Measurements from ENCODE around the gene HLF. TPM values are rescaled to one million over a fixed set of nuclear protein-coding genes. Genes with fewer than 3 reads are reported as not detected.

The HLF gene
- total and polyA plus RNA-seq, 7 experiments from 2014 or later, result 0.18 to 2.6 (median 0.36) TPM; not detected in 1

- Histone ChIP-seq H3K27ac (ENCODE audit: low read depth, low read length) (no peak overlapping the region), H3K9me3 (ENCODE audit: control insufficient read depth in 2 of 3, low read length in 3 of 3) (no peaks in the 10 kb centered on the region), H3K27me3 (ENCODE audit: control insufficient read depth in 2 of 2, insufficient read depth in 2 of 2, low read length in 2 of 2) (no peaks in the 10 kb centered on the region), H3K4me1 (ENCODE audit: control insufficient read depth in 2 of 2, insufficient read depth in 2 of 2, low read length in 2 of 2) (peaks cover 0 to 10% of the 10 kb centered on the region in 2 donors), H3K36me3 (ENCODE audit: control insufficient read depth in 2 of 3, insufficient read depth in 3 of 3, low read length in 3 of 3) (no peaks in the 10 kb centered on the region), H3K4me3 (ENCODE audit: low read length) (no peak overlapping the region)
- H3K27me3 Mint-ChIP-seq, result peaks cover 0 to 12% (median 0%) of the 10 kb centered on the region in 5 donors
- peaks cover 0 to 18% (median 10%) of the 10 kb centered on the region in 7 donors for H3K4me1 Mint-ChIP-seq
- POLR2A ChIA-PET, result no interaction called here
- H3K9me3 Mint-ChIP-seq, result peaks cover 0 to 2% (median 0%) of the 10 kb centered on the region in 11 donors
- no peak overlapping the region for H3K27ac Mint-ChIP-seq
- no peak overlapping the region for H3K4me3 Mint-ChIP-seq
- no peaks in the 10 kb centered on the region for H3K36me3 Mint-ChIP-seq
- ATAC-seq, result no peak
- DNase-seq, result no peak
- intact Hi-C loops (cut with micrococcal nuclease), result no loop called here
- CTCF ChIA-PET, result no interaction called here
Observed at GRCh38 chr17:55286681-55287589, 22.2 kb downstream of the HLF start.

GRCh38 chr17:55288356-55289105, 23.8 kb downstream of the HLF start:
- ChIA-PET POLR2A (interaction anchor here (0.7 kb wide), 1 partner anchor 21 kb away, joined by 3 read pairs; no protein-coding TSS in a partner anchor), CTCF (interaction anchor here (1.0 kb wide), 1 partner anchor 294 kb away, joined by 3 read pairs; no protein-coding TSS in a partner anchor)
- Histone ChIP-seq H3K9me3 (ENCODE audit: control insufficient read depth in 2 of 3, low read length in 3 of 3) (no peaks in the 10 kb centered on the region), H3K4me1 (ENCODE audit: control insufficient read depth in 2 of 2, insufficient read depth in 2 of 2, low read length in 2 of 2) (peaks cover 0 to 10% of the 10 kb centered on the region in 2 donors), H3K27ac (ENCODE audit: low read depth, low read length) (no peak overlapping the region), H3K4me3 (ENCODE audit: low read length) (no peak overlapping the region), H3K36me3 (ENCODE audit: control insufficient read depth in 2 of 3, insufficient read depth in 3 of 3, low read length in 3 of 3) (no peaks in the 10 kb centered on the region), H3K27me3 (ENCODE audit: control insufficient read depth in 2 of 2, insufficient read depth in 2 of 2, low read length in 2 of 2) (no peaks in the 10 kb centered on the region)
- Mint-ChIP-seq H3K27me3 (peaks cover 0 to 8% (median 2%) of the 10 kb centered on the region in 5 donors), H3K9me3 (peaks cover 0 to 2% (median 0%) of the 10 kb centered on the region in 11 donors), H3K4me1 (peaks cover 0 to 16% (median 10%) of the 10 kb centered on the region in 7 donors), H3K27ac (no peak overlapping the region), H3K4me3 (no peak overlapping the region), H3K36me3 (no peaks in the 10 kb centered on the region)
- ATAC-seq (no peak), DNase-seq (no peak)
- intact Hi-C loops (cut with micrococcal nuclease), result no loop called here

- no peak overlapping the region for H3K4me3 Mint-ChIP-seq
- DNase-seq (no peak), ATAC-seq (no peak)
- ChIA-PET POLR2A (interaction anchor here (0.7 kb wide), 1 partner anchor 21 kb away, joined by 3 read pairs; no protein-coding TSS in a partner anchor), CTCF (no interaction called here)
- Histone ChIP-seq H3K4me3 (ENCODE audit: low read length) (no peak overlapping the region), H3K4me1 (ENCODE audit: control insufficient read depth in 2 of 2, insufficient read depth in 2 of 2, low read length in 2 of 2) (peaks cover 0 to 6% of the 10 kb centered on the region in 2 donors), H3K36me3 (ENCODE audit: control insufficient read depth in 2 of 3, insufficient read depth in 3 of 3, low read length in 3 of 3) (no peaks in the 10 kb centered on the region), H3K27me3 (ENCODE audit: control insufficient read depth in 2 of 2, insufficient read depth in 2 of 2, low read length in 2 of 2) (no peaks in the 10 kb centered on the region), H3K27ac (ENCODE audit: low read depth, low read length) (no peak overlapping the region), H3K9me3 (ENCODE audit: control insufficient read depth in 2 of 3, low read length in 3 of 3) (no peaks in the 10 kb centered on the region)
- peaks cover 0 to 12% (median 6%) of the 10 kb centered on the region in 5 donors for H3K27me3 Mint-ChIP-seq
- H3K4me1 Mint-ChIP-seq, result peaks cover 0 to 13% (median 8%) of the 10 kb centered on the region in 7 donors
- no peaks in the 10 kb centered on the region for H3K36me3 Mint-ChIP-seq
- no peak overlapping the region for H3K27ac Mint-ChIP-seq
- peaks cover 0 to 2% (median 0%) of the 10 kb centered on the region in 11 donors for H3K9me3 Mint-ChIP-seq
- intact Hi-C loops (cut with micrococcal nuclease), result no loop called here
Observed at GRCh38 chr17:55289106-55289446, 24.3 kb downstream of the HLF start.

GRCh38 chr17:55289978-55290377, 25.2 kb downstream of the HLF start:
- no peak overlapping the region for H3K27ac ChIP-seq (ENCODE audit: low read depth, low read length)
- H3K4me1 Mint-ChIP-seq, result peaks cover 0 to 4% (median 2%) of the 10 kb centered on the region in 7 donors
- ChIA-PET CTCF (no interaction called here), POLR2A (no interaction called here)
- no peaks in the 10 kb centered on the region for H3K36me3 ChIP-seq (ENCODE audit: control insufficient read depth in 2 of 3, insufficient read depth in 3 of 3, low read length in 3 of 3)
- no peak overlapping the region for H3K4me3 Mint-ChIP-seq
- DNase-seq, result no peak
- intact Hi-C loops (cut with micrococcal nuclease), result no loop called here
- H3K36me3 Mint-ChIP-seq, result no peaks in the 10 kb centered on the region
- no peaks in the 10 kb centered on the region for H3K4me1 ChIP-seq (ENCODE audit: control insufficient read depth in 2 of 2, insufficient read depth in 2 of 2, low read length in 2 of 2)
- H3K4me3 ChIP-seq (ENCODE audit: low read length), result no peak overlapping the region
- H3K27me3 ChIP-seq (ENCODE audit: control insufficient read depth in 2 of 2, insufficient read depth in 2 of 2, low read length in 2 of 2), result no peaks in the 10 kb centered on the region
- H3K9me3 ChIP-seq (ENCODE audit: control insufficient read depth in 2 of 3, low read length in 3 of 3), result no peaks in the 10 kb centered on the region
- peaks cover 0 to 2% (median 0%) of the 10 kb centered on the region in 11 donors for H3K9me3 Mint-ChIP-seq
- H3K27me3 Mint-ChIP-seq, result peaks cover 0 to 12% (median 6%) of the 10 kb centered on the region in 5 donors
- no peak overlapping the region for H3K27ac Mint-ChIP-seq
- no peak for ATAC-seq

- no peaks in the 10 kb centered on the region for H3K9me3 ChIP-seq (ENCODE audit: control insufficient read depth in 2 of 3, low read length in 3 of 3)
- intact Hi-C loops (cut with micrococcal nuclease), result no loop called here
- H3K4me3 ChIP-seq (ENCODE audit: low read length), result no peak overlapping the region
- CTCF ChIA-PET, result no interaction called here
- Mint-ChIP-seq H3K27ac (no peak overlapping the region), H3K4me1 (peaks cover 0 to 6% (median 0%) of the 10 kb centered on the region in 7 donors), H3K36me3 (no peaks in the 10 kb centered on the region), H3K27me3 (peaks cover 0 to 12% (median 6%) of the 10 kb centered on the region in 5 donors), H3K4me3 (no peak overlapping the region), H3K9me3 (peaks cover 0 to 2% (median 0%) of the 10 kb centered on the region in 11 donors)
- no peaks in the 10 kb centered on the region for H3K36me3 ChIP-seq (ENCODE audit: control insufficient read depth in 2 of 3, insufficient read depth in 3 of 3, low read length in 3 of 3)
- H3K27ac ChIP-seq (ENCODE audit: low read depth, low read length), result no peak overlapping the region
- ATAC-seq (no peak), DNase-seq (no peak)
- POLR2A ChIA-PET, result no interaction called here
- H3K4me1 ChIP-seq (ENCODE audit: control insufficient read depth in 2 of 2, insufficient read depth in 2 of 2, low read length in 2 of 2), result no peaks in the 10 kb centered on the region
- no peaks in the 10 kb centered on the region for H3K27me3 ChIP-seq (ENCODE audit: control insufficient read depth in 2 of 2, insufficient read depth in 2 of 2, low read length in 2 of 2)
Observed at GRCh38 chr17:55290492-55291113, 25.8 kb downstream of the HLF start.

GRCh38 chr17:55291114-55291507, 26.4 kb downstream of the HLF start:
- Histone ChIP-seq H3K36me3 (ENCODE audit: control insufficient read depth in 2 of 3, insufficient read depth in 3 of 3, low read length in 3 of 3) (no peaks in the 10 kb centered on the region), H3K4me1 (ENCODE audit: control insufficient read depth in 2 of 2, insufficient read depth in 2 of 2, low read length in 2 of 2) (no peaks in the 10 kb centered on the region), H3K27ac (ENCODE audit: low read depth, low read length) (no peak overlapping the region), H3K9me3 (ENCODE audit: control insufficient read depth in 2 of 3, low read length in 3 of 3) (no peaks in the 10 kb centered on the region), H3K4me3 (ENCODE audit: low read length) (no peak overlapping the region), H3K27me3 (ENCODE audit: control insufficient read depth in 2 of 2, insufficient read depth in 2 of 2, low read length in 2 of 2) (no peaks in the 10 kb centered on the region)
- ATAC-seq (no peak), DNase-seq (no peak)
- H3K27me3 Mint-ChIP-seq, result peaks cover 0 to 12% (median 6%) of the 10 kb centered on the region in 5 donors
- intact Hi-C loops (cut with micrococcal nuclease), result no loop called here
- H3K9me3 Mint-ChIP-seq, result peaks cover 0 to 2% (median 0%) of the 10 kb centered on the region in 11 donors
- H3K36me3 Mint-ChIP-seq, result no peaks in the 10 kb centered on the region
- ChIA-PET CTCF (no interaction called here), POLR2A (no interaction called here)
- no peak overlapping the region for H3K4me3 Mint-ChIP-seq
- H3K4me1 Mint-ChIP-seq, result peaks cover 0 to 6% (median 0%) of the 10 kb centered on the region in 7 donors
- no peak overlapping the region for H3K27ac Mint-ChIP-seq
